ENCODE data around the gene ZFHX3. TPM values are rescaled to one million over a fixed set of nuclear protein-coding genes. Genes with fewer than 3 reads are reported as not detected.

ZFHX3 gene
- total and polyA plus RNA-seq, 2 of the 8 experiments (the other 6 are each of a cell fraction or from before 2014, with no cell fraction given) = 0.08 to 0.99 TPM

GRCh38 chr16:73000907-73001521, 46.9 kb downstream of the ZFHX3 start:
- WGBS, 2 experiments (ENCODE audit: extremely low coverage in 1 of 2, insufficient coverage in 1 of 2, insufficient read length in 1 of 2, insufficient replicate concordance in 2 of 2, low coverage in 1 of 2, low lambda C conversion rate in 2 of 2, missing lambda C conversion rate in 1 of 2) = 95% methylated on average over 7 of the region's 7 CpGs; no CpG with 5 or more reads in 1 of the 2 experiments
- Histone ChIP-seq H3K4me3 (ENCODE audit: extremely low read depth in 1 of 4, insufficient read depth in 2 of 4, low read depth in 3 of 4, low read length in 4 of 4) (no peak overlapping the region), H2AK5ac (ENCODE audit: low read depth, low read length) (no peak overlapping the region), H3K18ac (ENCODE audit: extremely low read depth, low read length) (no peak overlapping the region), H3K56ac (replicated peaks; ENCODE audit: insufficient read length, low read depth, low read length) (no peak overlapping the region), H3K9ac (replicated peaks in 1 of 4; ENCODE audit: extremely low read depth in 1 of 4, low read depth in 3 of 4, low read length in 3 of 4) (no peak overlapping the region), H3K23me2 (ENCODE audit: low read depth, low read length) (0 out of 2 replicates have a peak, but pooled peaks cover 1% of the 10 kb centered on the region), H4K5ac (ENCODE audit: insufficient read length, low read depth, low read length) (no peak overlapping the region), H4K20me1 (replicated peaks in 1 of 2; ENCODE audit: control insufficient read depth in 1 of 2, insufficient read depth in 2 of 2, low read length in 2 of 2) (no peaks in the 10 kb centered on the region), H2BK120ac (replicated peaks; ENCODE audit: low read depth, low read length) (no peak overlapping the region), H2BK5ac (ENCODE audit: low read depth, low read length) (no peak overlapping the region), H2AFZ (ENCODE audit: low read length) (no peak overlapping the region), H2BK12ac (ENCODE audit: low read depth, low read length) (no peak overlapping the region), H3K23ac (ENCODE audit: insufficient read length) (no peak overlapping the region), H2BK15ac (ENCODE audit: low read length) (no peak overlapping the region), H3K79me1 (ENCODE audit: low read depth, low read length) (no peaks in the 10 kb centered on the region; the same call in 1 of the 2 replicates), H3K4ac (replicated peaks; ENCODE audit: insufficient read length, low read depth, low read length) (no peak overlapping the region), H3K27ac (ENCODE audit: low read depth, low read length) (no peak overlapping the region), H3K4me2 (ENCODE audit: insufficient read depth in 1 of 2, low read depth in 2 of 2, low read length in 2 of 2) (no peak overlapping the region), H2BK20ac (ENCODE audit: low read length) (no peak overlapping the region), H3K79me2 (ENCODE audit: control insufficient read depth in 1 of 2, insufficient read depth in 2 of 2, low read length in 2 of 2) (no peaks in the 10 kb centered on the region), H4K8ac (ENCODE audit: extremely low read depth, insufficient read depth, low read length) (no peak overlapping the region), H4K91ac (replicated peaks; ENCODE audit: insufficient read length, low read length) (no peak overlapping the region), H3K4me1 (replicated peaks in 1 of 4; ENCODE audit: control insufficient read depth in 3 of 4, insufficient read depth in 4 of 4, low read length in 3 of 4) (no peaks in the 10 kb centered on the region; a peak in 1 of 7 replicates), H3K27me3 (replicated peaks in 1 of 4; ENCODE audit: control insufficient read depth in 3 of 4, extremely low read depth in 1 of 4, insufficient read depth in 3 of 4, low read length in 3 of 4) (no peaks in the 10 kb centered on the region), H3K14ac (ENCODE audit: insufficient read length) (no peak overlapping the region), H3K36me3 (ENCODE audit: control insufficient read depth in 2 of 4, insufficient read depth in 4 of 4, low read length in 3 of 4) (no peaks in the 10 kb centered on the region; a peak in 1 of 8 replicates), H3K9me3 (ENCODE audit: insufficient read depth in 2 of 2, low read depth in 1 of 2, low read length in 1 of 2) (peaks cover 0 to 3% of the 10 kb centered on the region in 2 experiments; a peak in 2 of 4 replicates)
- TF ChIP-seq RNF2 (IDR thresholded peaks at IDR 0.05; ENCODE audit: borderline replicate concordance, low read depth, low read length, missing control alignments, poor library complexity, severe bottlenecking) (no peak), JUN (IDR thresholded peaks at IDR 0.05; ENCODE audit: low read depth, low read length) (no peak), TAF1 (IDR thresholded peaks at IDR 0.05; ENCODE audit: low read depth, low read length) (no peak), RXRA (IDR thresholded peaks at IDR 0.05; ENCODE audit: insufficient read depth, low read depth, low read length) (no peak), RFX5 (IDR thresholded peaks at IDR 0.05; ENCODE audit: borderline replicate concordance, low read depth, low read length) (no peak), TEAD4 (IDR thresholded peaks at IDR 0.05; ENCODE audit: low read depth, low read length) (no peak), ASH2L (IDR thresholded peaks at IDR 0.05; ENCODE audit: low read length) (no peak), FOSL1 (IDR thresholded peaks at IDR 0.05; ENCODE audit: insufficient read depth, low read depth, low read length) (no peak)
- DNase-seq (ENCODE audit: low read depth in 1 of 2, low spot score in 2 of 2) (no peak), FAIRE-seq (no peak)
- ChIA-PET CTCF (ENCODE audit: partially characterized antibody) (interaction anchor here (0.9 to 1.8 kb wide), 5 partner anchors 11 to 144 kb away, joined by 3 to 5 read pairs (median 3); no protein-coding TSS in a partner anchor), POLR2A (ENCODE audit: partially characterized antibody) (no interaction called here)
